ENCODE measurements around the gene ST8SIA2. TPM values are rescaled to one million over a fixed set of nuclear protein-coding genes. Genes with fewer than 3 reads are reported as not detected.

Gene ST8SIA2, protein sequence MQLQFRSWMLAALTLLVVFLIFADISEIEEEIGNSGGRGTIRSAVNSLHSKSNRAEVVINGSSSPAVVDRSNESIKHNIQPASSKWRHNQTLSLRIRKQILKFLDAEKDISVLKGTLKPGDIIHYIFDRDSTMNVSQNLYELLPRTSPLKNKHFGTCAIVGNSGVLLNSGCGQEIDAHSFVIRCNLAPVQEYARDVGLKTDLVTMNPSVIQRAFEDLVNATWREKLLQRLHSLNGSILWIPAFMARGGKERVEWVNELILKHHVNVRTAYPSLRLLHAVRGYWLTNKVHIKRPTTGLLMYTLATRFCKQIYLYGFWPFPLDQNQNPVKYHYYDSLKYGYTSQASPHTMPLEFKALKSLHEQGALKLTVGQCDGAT
- not detected for total RNA-seq
- not detected for polyA plus RNA-seq

DNA sequence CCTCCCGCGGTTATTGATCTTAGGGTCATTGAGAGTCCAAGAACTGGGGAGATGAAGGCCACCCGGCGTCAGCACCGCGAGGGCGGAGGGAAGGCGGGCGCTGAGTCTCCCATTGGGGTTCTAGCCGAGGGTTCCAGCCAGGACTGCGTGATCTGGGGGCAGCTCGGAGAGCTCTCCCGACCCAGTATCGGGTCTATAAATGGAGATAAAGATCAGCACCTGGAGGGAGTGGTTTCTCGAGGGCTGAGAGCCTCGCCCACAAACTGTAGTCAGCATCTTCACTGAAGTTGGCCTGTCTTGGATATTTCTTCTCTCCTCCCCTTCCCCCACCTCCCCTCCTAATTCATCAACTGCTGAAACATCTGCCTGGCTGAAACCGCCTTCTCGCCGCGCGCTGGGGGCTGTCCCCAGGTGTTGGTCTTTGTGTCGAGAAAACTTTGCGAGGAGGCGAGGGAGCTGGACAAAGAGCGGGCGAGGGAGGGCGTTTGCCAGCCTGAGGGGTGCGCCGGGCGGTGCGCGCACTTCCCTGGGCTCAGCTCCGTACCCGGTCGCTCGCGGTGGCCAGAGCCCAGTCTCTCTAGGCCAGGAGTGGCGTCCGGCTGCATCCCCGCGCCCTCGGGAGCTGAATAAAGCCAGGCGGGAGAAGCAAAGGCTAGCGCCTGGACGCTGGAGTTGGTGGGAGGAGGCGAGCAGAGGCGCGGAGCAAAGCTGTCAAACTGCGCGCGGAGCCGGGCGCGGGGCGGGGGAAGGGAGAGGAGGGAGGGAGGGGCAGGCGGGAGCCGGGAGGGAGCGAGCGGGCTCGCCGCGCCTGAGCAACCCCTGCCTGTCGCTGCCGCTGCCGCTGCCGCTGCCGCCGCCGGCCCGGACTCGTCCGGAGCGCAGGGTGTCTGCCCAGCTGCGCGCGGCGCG lies at the start of gene ST8SIA2:
Gene ST8SIA2, plus strand, starts transcription at position 811 of the 909 bp plus-strand sequence. CDS start 184 bp downstream, outside the sequence.
- Histone ChIP-seq H3K4me3 (ENCODE audit: low read depth in 1 of 3, low read length in 3 of 3) (peak within 1 kb of the TSS in 1 of 3 donors; percentile 12), H3K27me3 (ENCODE audit: control insufficient read depth in 4 of 4, insufficient read depth in 4 of 4, low read length in 3 of 4) (peaks cover 3 to 17% (median 13%) of the 10 kb centered on the region in 4 donors), H3K27ac (ENCODE audit: low read depth in 1 of 2, low read length in 2 of 2) (no peak within 1 kb of the TSS), H3K4me1 (ENCODE audit: control insufficient read depth in 4 of 4, insufficient read depth in 4 of 4, low read length in 3 of 4) (peaks cover 0 to 15% (median 1%) of the 10 kb centered on the region in 4 donors), H3K9me3 (ENCODE audit: control insufficient read depth in 4 of 4, low read length in 3 of 4) (no peaks in the 10 kb centered on the region), H3K36me3 (ENCODE audit: control insufficient read depth in 4 of 4, insufficient read depth in 3 of 4, low read depth in 1 of 4, low read length in 3 of 4) (no peaks in the 10 kb centered on the region), H3K9ac (ENCODE audit: low read depth in 1 of 2, low read length in 2 of 2) (no peak within 1 kb of the TSS)
- TF ChIP-seq EGR1 (IDR thresholded peaks at IDR 0.05; ENCODE audit: low read depth in 2 of 2) (no peak), REST (IDR thresholded peaks at IDR 0.05) (no peak), NR2F2 (IDR thresholded peaks at IDR 0.05) (no peak), SP1 (IDR thresholded peaks at IDR 0.05) (no peak), HNF4G (IDR thresholded peaks at IDR 0.05) (no peak)
- TF ChIP-seq, protein P1, sequence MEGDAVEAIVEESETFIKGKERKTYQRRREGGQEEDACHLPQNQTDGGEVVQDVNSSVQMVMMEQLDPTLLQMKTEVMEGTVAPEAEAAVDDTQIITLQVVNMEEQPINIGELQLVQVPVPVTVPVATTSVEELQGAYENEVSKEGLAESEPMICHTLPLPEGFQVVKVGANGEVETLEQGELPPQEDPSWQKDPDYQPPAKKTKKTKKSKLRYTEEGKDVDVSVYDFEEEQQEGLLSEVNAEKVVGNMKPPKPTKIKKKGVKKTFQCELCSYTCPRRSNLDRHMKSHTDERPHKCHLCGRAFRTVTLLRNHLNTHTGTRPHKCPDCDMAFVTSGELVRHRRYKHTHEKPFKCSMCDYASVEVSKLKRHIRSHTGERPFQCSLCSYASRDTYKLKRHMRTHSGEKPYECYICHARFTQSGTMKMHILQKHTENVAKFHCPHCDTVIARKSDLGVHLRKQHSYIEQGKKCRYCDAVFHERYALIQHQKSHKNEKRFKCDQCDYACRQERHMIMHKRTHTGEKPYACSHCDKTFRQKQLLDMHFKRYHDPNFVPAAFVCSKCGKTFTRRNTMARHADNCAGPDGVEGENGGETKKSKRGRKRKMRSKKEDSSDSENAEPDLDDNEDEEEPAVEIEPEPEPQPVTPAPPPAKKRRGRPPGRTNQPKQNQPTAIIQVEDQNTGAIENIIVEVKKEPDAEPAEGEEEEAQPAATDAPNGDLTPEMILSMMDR (IDR thresholded peaks at IDR 0.05; ENCODE audit: low read depth, low read length, missing input control): no peak
- TF ChIP-seq, protein P2, sequence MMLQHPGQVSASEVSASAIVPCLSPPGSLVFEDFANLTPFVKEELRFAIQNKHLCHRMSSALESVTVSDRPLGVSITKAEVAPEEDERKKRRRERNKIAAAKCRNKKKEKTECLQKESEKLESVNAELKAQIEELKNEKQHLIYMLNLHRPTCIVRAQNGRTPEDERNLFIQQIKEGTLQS (IDR thresholded peaks at IDR 0.05): no peak
- WGBS: 2% methylated on average over 78 of the region's 78 CpGs
- no peak for DNase-seq (ENCODE audit: low spot score)

GRCh38 chr15:92343924-92344643 lies 49.6 kb upstream of the ST8SIA2 start:
- H3K4me1 ChIP-seq (ENCODE audit: control insufficient read depth in 4 of 4, insufficient read depth in 4 of 4, low read length in 3 of 4): no peaks in the 10 kb centered on the region
- 43% methylated on average over 17 of the region's 17 CpGs for WGBS
- no peak overlapping the region for H3K4me3 ChIP-seq (ENCODE audit: low read depth in 1 of 3, low read length in 3 of 3)
- peaks cover 0 to 5% (median 0%) of the 10 kb centered on the region in 4 donors for H3K9me3 ChIP-seq (ENCODE audit: control insufficient read depth in 4 of 4, low read length in 3 of 4)
- no peak for DNase-seq (ENCODE audit: low spot score)
- H3K36me3 ChIP-seq (ENCODE audit: control insufficient read depth in 4 of 4, insufficient read depth in 3 of 4, low read depth in 1 of 4, low read length in 3 of 4): no peaks in the 10 kb centered on the region
- TF ChIP-seq RXRA (IDR thresholded peaks at IDR 0.05) (no peak), FOXA1 (IDR thresholded peaks at IDR 0.05) (no peak), TAF1 (conservative IDR thresholded peaks at IDR 0.05) (no peak)
- no peak overlapping the region for H3K9ac ChIP-seq (ENCODE audit: low read depth in 1 of 2, low read length in 2 of 2)
- peaks cover 0 to 16% (median 0%) of the 10 kb centered on the region in 4 donors for H3K27me3 ChIP-seq (ENCODE audit: control insufficient read depth in 4 of 4, insufficient read depth in 4 of 4, low read length in 3 of 4)
- H3K27ac ChIP-seq (ENCODE audit: low read depth in 1 of 2, low read length in 2 of 2): no peak overlapping the region
